Caco-2 (cell line): ENCODE data around the gene ZNF599. TPM values are rescaled to one million over a fixed set of nuclear protein-coding genes. Genes with fewer than 3 reads are reported as not detected.

Experiments
- BruUV-seq: library from RNA; stranded (reverse); fragments of 400-500 nt; replicated peaks from 2 replicates; lab custom pipeline; 2021; lab: Mats Ljungman, UMichigan
- CTCF ChIA-PET: fragments of 300-600 bp; sonication (Branson Sonifier 250); formaldehyde crosslinking; loops from one replicate; lab custom pipeline; 2022; ENCODE audit warnings: antibody characterized with exemption; lab: Charles Lee
- POLR2A ChIA-PET: fragments of 300-600 bp; sonication (Branson Sonifier 250); formaldehyde crosslinking; loops from one replicate; lab custom pipeline; 2022; ENCODE audit warnings: antibody characterized with exemption; lab: Charles Lee
- DNase-seq, 2 experiments: peaks; one replicate each; pipeline versions ENCODE4 v3.0.0 to v3.0.0-alpha.2; 2020 to 2022
- H3K27me3 ChIP-seq: replicated peaks from 2 replicates; pipeline ENCODE4 v1.6.0; 2011; ENCODE audit warnings: low read length; ENCODE audit not compliant: control insufficient read depth, insufficient read depth
- H3K36me3 ChIP-seq: 2 replicates; pipeline ENCODE4 v1.5.1; 2011; ENCODE audit warnings: low read length; ENCODE audit not compliant: control insufficient read depth, insufficient read depth
- H3K4me1 ChIP-seq: fragments of 250-450 bp; sonication (Bioruptor Pico); 2 replicates; pipeline ENCODE4 v1.5.1; 2020; ENCODE audit warnings: mild to moderate bottlenecking
- H3K4me3 ChIP-seq: 2 replicates; pipeline ENCODE4 v1.5.1; 2011; ENCODE audit warnings: low read depth, mild to moderate bottlenecking, control low read depth, low read length
- H3K9me3 ChIP-seq: fragments of 250-450 bp; sonication (Bioruptor Pico); 2 replicates; pipeline ENCODE4 v1.5.1; 2020; ENCODE audit warnings: mild to moderate bottlenecking, moderate library complexity
- H3K27ac Mint-ChIP-seq: one replicate; pipeline ENCODE4 v1.8.0; 2022; ENCODE audit warnings: mixed read lengths; ENCODE audit not compliant: unreplicated experiment
- H3K27me3 Mint-ChIP-seq: one replicate; pipeline ENCODE4 v1.8.0; 2022; ENCODE audit warnings: mixed read lengths; ENCODE audit not compliant: insufficient read depth, unreplicated experiment
- H3K36me3 Mint-ChIP-seq: one replicate; pipeline ENCODE4 v1.8.0; 2022; ENCODE audit warnings: mild to moderate bottlenecking, mixed read lengths; ENCODE audit not compliant: insufficient read depth, unreplicated experiment
- H3K4me1 Mint-ChIP-seq: one replicate; pipeline ENCODE4 v1.8.0; 2022; ENCODE audit warnings: low read depth, mixed read lengths; ENCODE audit not compliant: unreplicated experiment
- H3K4me3 Mint-ChIP-seq: one replicate; pipeline ENCODE4 v1.8.0; 2022; ENCODE audit warnings: mild to moderate bottlenecking, moderate library complexity, mixed read lengths; ENCODE audit not compliant: unreplicated experiment
- H3K9me3 Mint-ChIP-seq: one replicate; pipeline ENCODE4 v1.8.0; 2022; ENCODE audit warnings: mixed read lengths; ENCODE audit not compliant: unreplicated experiment
- intact Hi-C: fragments of 100-400 bp; cut with micrococcal nuclease; formaldehyde crosslinking; loops from one replicate; pipeline ENCODE4 v1.10.0; 2022; ENCODE audit not compliant: unreplicated experiment
- total RNA-seq: library from RNA; stranded (reverse); gene quantifications from 2 replicates; pipeline ENCODE4 v1.2.3, GENCODE V29; 2022
- TF ChIP-seq, protein P1 (sequence below), 2 experiments: fragments of 200-600 bp in 1 of 2; IDR thresholded peaks; 1 replicate in 1 of 2; 2 replicates in 1 of 2; pipeline versions ENCODE4 v1.5.1 to v1.8.0; 2011 to 2022; ENCODE audit warnings: antibody characterized with exemption in 1 of 2, control low read depth in 1 of 2, inconsistent platforms in 1 of 2, low read depth in 1 of 2, low read length in 1 of 2, mild to moderate bottlenecking in 1 of 2, moderate library complexity in 1 of 2; ENCODE audit not compliant: insufficient read depth in 1 of 2, severe bottlenecking in 1 of 2, unreplicated experiment in 1 of 2

The ZNF599 gene
- total RNA-seq, 1 experiment from 2014 or later = 5.0 TPM

GRCh38 chr19:34713262-34713637 is 59.8 kb downstream of the ZNF599 start:
- Mint-ChIP-seq H3K4me3 (no peak overlapping the region), H3K36me3 (peaks cover 6% of the 10 kb centered on the region), H3K27me3 (peaks cover 2% of the 10 kb centered on the region), H3K27ac (no peak overlapping the region), H3K9me3 (peaks cover 52% of the 10 kb centered on the region), H3K4me1 (no peaks in the 10 kb centered on the region)
- Histone ChIP-seq H3K9me3 (peaks cover 43% of the 10 kb centered on the region), H3K36me3 (no peaks in the 10 kb centered on the region), H3K27me3 (no peaks in the 10 kb centered on the region), H3K4me1 (no peaks in the 10 kb centered on the region), H3K4me3 (no peak overlapping the region)
- TF ChIP-seq, protein P1, sequence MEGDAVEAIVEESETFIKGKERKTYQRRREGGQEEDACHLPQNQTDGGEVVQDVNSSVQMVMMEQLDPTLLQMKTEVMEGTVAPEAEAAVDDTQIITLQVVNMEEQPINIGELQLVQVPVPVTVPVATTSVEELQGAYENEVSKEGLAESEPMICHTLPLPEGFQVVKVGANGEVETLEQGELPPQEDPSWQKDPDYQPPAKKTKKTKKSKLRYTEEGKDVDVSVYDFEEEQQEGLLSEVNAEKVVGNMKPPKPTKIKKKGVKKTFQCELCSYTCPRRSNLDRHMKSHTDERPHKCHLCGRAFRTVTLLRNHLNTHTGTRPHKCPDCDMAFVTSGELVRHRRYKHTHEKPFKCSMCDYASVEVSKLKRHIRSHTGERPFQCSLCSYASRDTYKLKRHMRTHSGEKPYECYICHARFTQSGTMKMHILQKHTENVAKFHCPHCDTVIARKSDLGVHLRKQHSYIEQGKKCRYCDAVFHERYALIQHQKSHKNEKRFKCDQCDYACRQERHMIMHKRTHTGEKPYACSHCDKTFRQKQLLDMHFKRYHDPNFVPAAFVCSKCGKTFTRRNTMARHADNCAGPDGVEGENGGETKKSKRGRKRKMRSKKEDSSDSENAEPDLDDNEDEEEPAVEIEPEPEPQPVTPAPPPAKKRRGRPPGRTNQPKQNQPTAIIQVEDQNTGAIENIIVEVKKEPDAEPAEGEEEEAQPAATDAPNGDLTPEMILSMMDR (IDR thresholded peaks at IDR 0.05; ENCODE audit: insufficient read depth in 1 of 2, low read depth in 1 of 2, low read length in 1 of 2, severe bottlenecking in 1 of 2, unreplicated experiment in 1 of 2) = no peak
- CTCF ChIA-PET = interaction anchor here (1.0 kb wide), 1 partner anchor 20 kb away, joined by 3 read pairs; the partner anchor contains the start of gene ZNF181
- DNase-seq = peak in 1 of 2 experiments; percentile 33
- POLR2A ChIA-PET = interaction anchor here (0.5 kb wide), 1 partner anchor 17 kb away, joined by 5 read pairs; no protein-coding TSS in a partner anchor
- intact Hi-C loops = loop anchor here (5.0 kb wide), 1 partner anchor 936 kb away; no protein-coding TSS in a partner anchor
- BruUV-seq = no TSS peak

DNA sequence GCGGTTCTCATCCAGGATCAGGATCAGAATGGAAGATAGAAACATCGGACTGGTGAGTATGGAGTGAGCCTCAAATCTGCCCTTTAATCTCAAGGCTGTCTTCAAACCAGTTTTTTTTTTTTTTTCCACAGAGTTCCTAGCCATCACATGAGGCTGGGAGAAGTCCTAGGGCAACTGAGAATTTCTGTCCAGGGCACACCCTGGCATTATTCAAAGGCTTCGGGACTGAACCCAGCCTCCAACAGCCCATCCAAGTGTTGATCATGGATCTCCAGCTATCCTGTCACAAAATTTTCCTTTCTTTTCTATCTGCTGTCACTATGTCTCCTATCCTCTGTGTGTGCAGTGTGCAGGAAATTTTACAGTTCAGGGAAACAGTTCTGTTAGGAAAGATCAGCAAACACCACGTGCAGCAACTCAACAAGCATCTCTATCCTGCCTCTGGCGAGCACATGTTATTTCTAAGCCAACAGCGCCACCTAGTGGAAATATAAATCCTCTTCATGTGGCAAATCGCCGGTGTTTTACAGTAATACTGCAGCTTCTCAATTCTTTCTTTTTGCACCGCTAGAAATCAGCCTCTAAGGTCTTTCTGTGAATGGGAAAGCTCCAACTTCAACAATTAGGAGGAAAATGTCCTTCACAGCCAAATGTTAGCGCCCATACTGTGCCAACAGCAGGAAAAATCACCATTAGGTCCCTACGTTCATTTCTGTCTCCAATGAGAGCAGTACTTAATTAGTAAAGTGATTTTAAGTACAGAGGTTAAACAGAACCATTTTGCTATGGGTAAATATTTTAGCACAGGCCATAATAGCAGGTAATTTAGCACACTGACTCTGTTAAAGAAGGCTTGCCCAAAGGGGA is 60.4 kb downstream of the ZNF599 start:
- no peaks in the 10 kb centered on the region for H3K4me1 Mint-ChIP-seq
- peaks cover 6% of the 10 kb centered on the region for H3K36me3 Mint-ChIP-seq
- Histone ChIP-seq H3K27me3 (no peaks in the 10 kb centered on the region), H3K4me3 (no peak overlapping the region), H3K4me1 (no peaks in the 10 kb centered on the region), H3K9me3 (peaks cover 37% of the 10 kb centered on the region), H3K36me3 (no peaks in the 10 kb centered on the region)
- H3K9me3 Mint-ChIP-seq = peaks cover 52% of the 10 kb centered on the region
- no peak overlapping the region for H3K4me3 Mint-ChIP-seq
- DNase-seq = peak; percentile 59 to 77
- peaks cover 2% of the 10 kb centered on the region for H3K27me3 Mint-ChIP-seq
- intact Hi-C loops = loop anchor here (1.0 to 5.0 kb wide), 4 partner anchors 73 to 935 kb away; no protein-coding TSS in a partner anchor
- BruUV-seq = no TSS peak
- ChIA-PET POLR2A (no interaction called here), CTCF (interaction anchor here (1.0 kb wide), 2 partner anchors 21 to 35 kb away, joined by 3 read pairs; partner anchors contain the start of genes ZNF181 and ZNF302)
- H3K27ac Mint-ChIP-seq = no peak overlapping the region
- TF ChIP-seq, protein P1 (IDR thresholded peaks at IDR 0.05; ENCODE audit: insufficient read depth in 1 of 2, low read depth in 1 of 2, low read length in 1 of 2, severe bottlenecking in 1 of 2, unreplicated experiment in 1 of 2) = peak; percentile 47 to 72

GRCh38 chr19:34711890-34712289 is 61.1 kb downstream of the ZNF599 start:
- no peak for DNase-seq
- Histone ChIP-seq H3K9me3 (peaks cover 43% of the 10 kb centered on the region), H3K36me3 (no peaks in the 10 kb centered on the region), H3K4me1 (no peaks in the 10 kb centered on the region), H3K27me3 (no peaks in the 10 kb centered on the region), H3K4me3 (no peak overlapping the region)
- peaks cover 2% of the 10 kb centered on the region for H3K27me3 Mint-ChIP-seq
- intact Hi-C loops = loop anchor here (1.0 to 5.0 kb wide), 4 partner anchors 73 to 935 kb away; no protein-coding TSS in a partner anchor
- TF ChIP-seq, protein P1 (IDR thresholded peaks at IDR 0.05; ENCODE audit: insufficient read depth in 1 of 2, low read depth in 1 of 2, low read length in 1 of 2, severe bottlenecking in 1 of 2, unreplicated experiment in 1 of 2) = no peak
- ChIA-PET POLR2A (no interaction called here), CTCF (interaction anchor here (1.0 kb wide), 1 partner anchor 34 kb away, joined by 3 read pairs; the partner anchor contains the start of gene ZNF302)
- no peak overlapping the region for H3K27ac Mint-ChIP-seq
- peaks cover 6% of the 10 kb centered on the region for H3K36me3 Mint-ChIP-seq
- no TSS peak for BruUV-seq
- H3K9me3 Mint-ChIP-seq = peaks cover 52% of the 10 kb centered on the region
- H3K4me3 Mint-ChIP-seq = no peak overlapping the region
- H3K4me1 Mint-ChIP-seq = no peaks in the 10 kb centered on the region
